ENCODE data around the gene TDP2. TPM values are rescaled to one million over a fixed set of nuclear protein-coding genes. Genes with fewer than 3 reads are reported as not detected.
"Not testable (repeated sequence)": the region's sequence is repeated elsewhere in the genome, so short reads cannot be mapped to it uniquely, and the experiment has no call there.

Gene TDP2
- polyA plus RNA-seq, 1 donor from 2014 or later, result 49.0 TPM

DNA sequence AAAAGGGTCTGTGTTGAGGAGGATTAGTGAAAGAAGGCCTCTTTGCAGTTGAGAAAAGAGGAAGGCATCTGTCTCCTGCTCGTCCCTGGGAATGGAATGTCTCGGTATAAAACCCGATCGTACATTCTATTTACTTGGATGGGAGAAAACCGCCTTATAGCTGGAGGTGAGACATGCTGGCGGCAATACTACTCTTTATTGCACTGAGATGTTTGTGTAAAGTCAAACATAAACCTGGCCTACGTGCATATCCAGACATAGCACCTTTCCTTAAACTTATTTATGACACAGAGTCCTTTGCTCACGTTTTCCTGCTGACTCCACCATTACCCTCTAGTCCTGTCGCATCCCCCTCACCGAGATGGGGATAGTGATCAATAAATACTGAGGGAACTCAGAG is 4.5 kb downstream of the TDP2 start:
- no peak overlapping the region for H3K4me3 ChIP-seq (ENCODE audit: low read length)
- peaks cover 7% of the 10 kb centered on the region for H3F3A ChIP-seq (ENCODE audit: insufficient read depth, low read length, poor library complexity, severe bottlenecking)
- TF ChIP-seq RAD21 (conservative IDR thresholded peaks at IDR 0.05) (no peak), SMC3 (conservative IDR thresholded peaks at IDR 0.05; ENCODE audit: poor library complexity) (no peak), TAF1 (IDR thresholded peaks at IDR 0.05; ENCODE audit: low read depth) (no peak), EP300 (conservative IDR thresholded peaks at IDR 0.05; ENCODE audit: poor library complexity, severe bottlenecking) (no peak)
- TF ChIP-seq, protein P1, sequence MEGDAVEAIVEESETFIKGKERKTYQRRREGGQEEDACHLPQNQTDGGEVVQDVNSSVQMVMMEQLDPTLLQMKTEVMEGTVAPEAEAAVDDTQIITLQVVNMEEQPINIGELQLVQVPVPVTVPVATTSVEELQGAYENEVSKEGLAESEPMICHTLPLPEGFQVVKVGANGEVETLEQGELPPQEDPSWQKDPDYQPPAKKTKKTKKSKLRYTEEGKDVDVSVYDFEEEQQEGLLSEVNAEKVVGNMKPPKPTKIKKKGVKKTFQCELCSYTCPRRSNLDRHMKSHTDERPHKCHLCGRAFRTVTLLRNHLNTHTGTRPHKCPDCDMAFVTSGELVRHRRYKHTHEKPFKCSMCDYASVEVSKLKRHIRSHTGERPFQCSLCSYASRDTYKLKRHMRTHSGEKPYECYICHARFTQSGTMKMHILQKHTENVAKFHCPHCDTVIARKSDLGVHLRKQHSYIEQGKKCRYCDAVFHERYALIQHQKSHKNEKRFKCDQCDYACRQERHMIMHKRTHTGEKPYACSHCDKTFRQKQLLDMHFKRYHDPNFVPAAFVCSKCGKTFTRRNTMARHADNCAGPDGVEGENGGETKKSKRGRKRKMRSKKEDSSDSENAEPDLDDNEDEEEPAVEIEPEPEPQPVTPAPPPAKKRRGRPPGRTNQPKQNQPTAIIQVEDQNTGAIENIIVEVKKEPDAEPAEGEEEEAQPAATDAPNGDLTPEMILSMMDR (IDR thresholded peaks at IDR 0.05; ENCODE audit: poor library complexity, severe bottlenecking), result no peak
- no peak overlapping the region for H3K27ac ChIP-seq (ENCODE audit: low read length)
- H3K9ac ChIP-seq (ENCODE audit: low read length), result no peak overlapping the region
- no peaks in the 10 kb centered on the region for H3K27me3 ChIP-seq (ENCODE audit: insufficient read depth, low read depth, low read length)
- H4K20me1 ChIP-seq (ENCODE audit: insufficient read depth), result no peaks in the 10 kb centered on the region
- no peak overlapping the region for H2AFZ ChIP-seq (ENCODE audit: low read depth, low read length)
- peaks cover 9% of the 10 kb centered on the region for H3K36me3 ChIP-seq (ENCODE audit: insufficient read depth, low read length)
- no peaks in the 10 kb centered on the region for H3K9me2 ChIP-seq (ENCODE audit: insufficient read depth, low read length)
- no peaks in the 10 kb centered on the region for H3K9me3 ChIP-seq (ENCODE audit: low read length)
- H3K4me2 ChIP-seq (ENCODE audit: low read length), result no peak overlapping the region
- H3K79me2 ChIP-seq (replicated peaks; ENCODE audit: insufficient read depth, low read length), result peaks cover 37% of the 10 kb centered on the region

DNA sequence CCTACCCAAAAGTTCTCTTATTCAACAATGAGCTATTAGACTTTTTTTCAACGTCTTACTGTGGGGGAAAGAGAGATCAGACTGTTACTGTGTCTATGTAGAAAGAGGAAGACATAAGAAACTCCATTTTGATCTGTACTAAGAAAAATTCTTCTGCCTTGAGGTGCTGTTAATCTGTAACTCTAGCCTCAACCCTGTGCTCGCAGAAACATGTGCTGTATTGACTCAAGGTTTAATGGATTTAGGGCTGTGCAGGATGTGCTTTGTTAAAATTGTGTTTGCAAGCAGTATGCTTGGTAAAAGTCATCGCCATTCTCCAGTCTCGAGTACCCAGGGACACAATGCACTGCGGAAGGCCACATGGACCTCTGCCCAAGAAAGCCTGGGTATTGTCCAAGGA is 4.9 kb downstream of the TDP2 start:
- not testable (repeated sequence) for H3F3A ChIP-seq (ENCODE audit: insufficient read depth, low read length, poor library complexity, severe bottlenecking); H3K9me3 ChIP-seq (ENCODE audit: low read length); H3K4me2 ChIP-seq (ENCODE audit: low read length); H3K27ac ChIP-seq (ENCODE audit: low read length); H3K36me3 ChIP-seq (ENCODE audit: insufficient read depth, low read length); H3K9me2 ChIP-seq (ENCODE audit: insufficient read depth, low read length); H3K27me3 ChIP-seq (ENCODE audit: insufficient read depth, low read depth, low read length); H2AFZ ChIP-seq (ENCODE audit: low read depth, low read length); H3K9ac ChIP-seq (ENCODE audit: low read length); H4K20me1 ChIP-seq (ENCODE audit: insufficient read depth); H3K4me3 ChIP-seq (ENCODE audit: low read length)
- H3K79me2 ChIP-seq (replicated peaks; ENCODE audit: insufficient read depth, low read length), result peaks cover 41% of the 10 kb centered on the region

DNA sequence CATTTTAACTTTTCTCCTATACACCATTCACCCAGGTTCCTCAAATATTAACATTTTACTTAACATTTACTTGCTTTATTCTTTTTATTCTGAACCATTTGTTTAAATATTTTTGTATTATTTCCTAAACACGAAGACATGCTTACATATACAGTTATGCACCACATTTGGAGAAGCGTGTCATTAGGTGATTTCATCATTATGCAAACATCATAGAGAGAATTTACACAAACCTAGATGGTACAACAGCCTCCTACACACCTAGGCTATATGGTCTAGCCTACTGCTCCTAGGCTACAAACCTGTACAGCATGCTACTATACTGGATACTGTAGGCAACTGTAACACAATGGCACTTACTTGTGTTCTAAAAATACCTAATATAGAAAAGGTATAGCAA is 6.6 kb downstream of the TDP2 start:
- no peak overlapping the region for H3K27ac ChIP-seq (ENCODE audit: low read length)
- H3K79me2 ChIP-seq (replicated peaks; ENCODE audit: insufficient read depth, low read length), result peaks cover 32% of the 10 kb centered on the region
- no peaks in the 10 kb centered on the region for H4K20me1 ChIP-seq (ENCODE audit: insufficient read depth)
- no peak overlapping the region for H3K4me3 ChIP-seq (ENCODE audit: low read length)
- H3K9ac ChIP-seq (ENCODE audit: low read length), result no peak overlapping the region
- H3F3A ChIP-seq (ENCODE audit: insufficient read depth, low read length, poor library complexity, severe bottlenecking), result no peaks in the 10 kb centered on the region
- no peak overlapping the region for H3K4me2 ChIP-seq (ENCODE audit: low read length)
- TF ChIP-seq, protein P2, sequence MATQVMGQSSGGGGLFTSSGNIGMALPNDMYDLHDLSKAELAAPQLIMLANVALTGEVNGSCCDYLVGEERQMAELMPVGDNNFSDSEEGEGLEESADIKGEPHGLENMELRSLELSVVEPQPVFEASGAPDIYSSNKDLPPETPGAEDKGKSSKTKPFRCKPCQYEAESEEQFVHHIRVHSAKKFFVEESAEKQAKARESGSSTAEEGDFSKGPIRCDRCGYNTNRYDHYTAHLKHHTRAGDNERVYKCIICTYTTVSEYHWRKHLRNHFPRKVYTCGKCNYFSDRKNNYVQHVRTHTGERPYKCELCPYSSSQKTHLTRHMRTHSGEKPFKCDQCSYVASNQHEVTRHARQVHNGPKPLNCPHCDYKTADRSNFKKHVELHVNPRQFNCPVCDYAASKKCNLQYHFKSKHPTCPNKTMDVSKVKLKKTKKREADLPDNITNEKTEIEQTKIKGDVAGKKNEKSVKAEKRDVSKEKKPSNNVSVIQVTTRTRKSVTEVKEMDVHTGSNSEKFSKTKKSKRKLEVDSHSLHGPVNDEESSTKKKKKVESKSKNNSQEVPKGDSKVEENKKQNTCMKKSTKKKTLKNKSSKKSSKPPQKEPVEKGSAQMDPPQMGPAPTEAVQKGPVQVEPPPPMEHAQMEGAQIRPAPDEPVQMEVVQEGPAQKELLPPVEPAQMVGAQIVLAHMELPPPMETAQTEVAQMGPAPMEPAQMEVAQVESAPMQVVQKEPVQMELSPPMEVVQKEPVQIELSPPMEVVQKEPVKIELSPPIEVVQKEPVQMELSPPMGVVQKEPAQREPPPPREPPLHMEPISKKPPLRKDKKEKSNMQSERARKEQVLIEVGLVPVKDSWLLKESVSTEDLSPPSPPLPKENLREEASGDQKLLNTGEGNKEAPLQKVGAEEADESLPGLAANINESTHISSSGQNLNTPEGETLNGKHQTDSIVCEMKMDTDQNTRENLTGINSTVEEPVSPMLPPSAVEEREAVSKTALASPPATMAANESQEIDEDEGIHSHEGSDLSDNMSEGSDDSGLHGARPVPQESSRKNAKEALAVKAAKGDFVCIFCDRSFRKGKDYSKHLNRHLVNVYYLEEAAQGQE (IDR thresholded peaks at IDR 0.05; ENCODE audit: borderline replicate concordance), result no peak
- TF ChIP-seq POLR2AphosphoS5 (IDR thresholded peaks at IDR 0.05) (no peak), RAD21 (conservative IDR thresholded peaks at IDR 0.05) (no peak)
- no peaks in the 10 kb centered on the region for H3K9me2 ChIP-seq (ENCODE audit: insufficient read depth, low read length)
- H2AFZ ChIP-seq (ENCODE audit: low read depth, low read length), result no peak overlapping the region
- no peaks in the 10 kb centered on the region for H3K27me3 ChIP-seq (ENCODE audit: insufficient read depth, low read depth, low read length)
- H3K36me3 ChIP-seq (ENCODE audit: insufficient read depth, low read length), result peaks cover 9% of the 10 kb centered on the region
- no peaks in the 10 kb centered on the region for H3K9me3 ChIP-seq (ENCODE audit: low read length)

Measured in neural cell (in vitro differentiated cells).